CD4-positive, alpha-beta T cell treated with Interleukin-17A for 4 hours (primary cell): ENCODE results near the gene DNAH8.
"Not testable (repeated sequence)": the region's sequence is repeated elsewhere in the genome, so short reads cannot be mapped to it uniquely, and the experiment has no call there.

Experiments
- DNase-seq: peaks from one replicate; pipeline ENCODE4 v3.0.0-alpha.2; 2020; ENCODE audit warnings: mixed read lengths

Gene DNAH8

GRCh38 chr6:38912378-38912777, 197.3 kb downstream of the DNAH8 start:
- no peak for DNase-seq

GRCh38 chr6:38915205-38915925, 200.3 kb downstream of the DNAH8 start:
- DNase-seq, result no peak

GRCh38 chr6:38921540-38921939, 206.4 kb downstream of the DNAH8 start:
- DNase-seq, result not testable (repeated sequence)

GRCh38 chr6:38924791-38925509, 209.8 kb downstream of the DNAH8 start:
- no peak for DNase-seq

GRCh38 chr6:38929560-38929959, 214.4 kb downstream of the DNAH8 start:
- no peak for DNase-seq

- DNase-seq, result no peak
Observed at GRCh38 chr6:38933426-38933825, 218.3 kb downstream of the DNAH8 start.

- DNase-seq, result no peak
Observed at GRCh38 chr6:38935051-38935450, 219.9 kb downstream of the DNAH8 start.

GRCh38 chr6:38937839-38938613, 222.9 kb downstream of the DNAH8 start:
- peak; percentile 6 for DNase-seq

- DNase-seq, result no peak
Observed at GRCh38 chr6:38938741-38939140, 223.6 kb downstream of the DNAH8 start.

GRCh38 chr6:38942442-38942841, 227.3 kb downstream of the DNAH8 start:
- DNase-seq, result no peak

GRCh38 chr6:38942965-38943364, 227.9 kb downstream of the DNAH8 start:
- no peak for DNase-seq

- no peak for DNase-seq
Observed at GRCh38 chr6:38943964-38944363, 228.9 kb downstream of the DNAH8 start.

GRCh38 chr6:38944655-38945279, 229.7 kb downstream of the DNAH8 start:
- DNase-seq, result no peak

- DNase-seq, result no peak
Observed at GRCh38 chr6:38955861-38956260, 240.8 kb downstream of the DNAH8 start.

GRCh38 chr6:38957426-38957825, 242.3 kb downstream of the DNAH8 start:
- no peak for DNase-seq

GRCh38 chr6:38959138-38959537, 244.0 kb downstream of the DNAH8 start:
- no peak for DNase-seq

- DNase-seq, result no peak
Observed at GRCh38 chr6:38968702-38969149, 253.6 kb downstream of the DNAH8 start.

GRCh38 chr6:38973178-38974057, 258.3 kb downstream of the DNAH8 start:
- DNase-seq, result peak; percentile 6

GRCh38 chr6:38974389-38975151, 259.5 kb downstream of the DNAH8 start:
- DNase-seq, result no peak

GRCh38 chr6:38975621-38976049, 260.5 kb downstream of the DNAH8 start:
- DNase-seq, result no peak

GRCh38 chr6:38976051-38976450, 260.9 kb downstream of the DNAH8 start:
- no peak for DNase-seq
